ENCODE data around the gene SFXN2. TPM values are rescaled to one million over a fixed set of nuclear protein-coding genes. Genes with fewer than 3 reads are reported as not detected.
"Not testable (repeated sequence)": the region's sequence is repeated elsewhere in the genome, so short reads cannot be mapped to it uniquely, and the experiment has no call there.

SFXN2 gene
- total and polyA plus RNA-seq, 9 donors: 6.2 to 31.2 (median 15.4) TPM

- H3K4me3 ChIP-seq: no peak overlapping the region
- no peak for DNase-seq
- H3K27ac ChIP-seq: peak overlapping the region in 1 of 2 donors; percentile 30
- H3K4me1 ChIP-seq (ENCODE audit: insufficient read depth): peaks cover 14% of the 10 kb centered on the region
- no peaks in the 10 kb centered on the region for H3K9me3 ChIP-seq
- no peak for TF ChIP-seq POLR2A (IDR thresholded peaks at IDR 0.05)
- TF ChIP-seq EP300 (IDR thresholded peaks at IDR 0.05): no peak
- TF ChIP-seq, protein P1, sequence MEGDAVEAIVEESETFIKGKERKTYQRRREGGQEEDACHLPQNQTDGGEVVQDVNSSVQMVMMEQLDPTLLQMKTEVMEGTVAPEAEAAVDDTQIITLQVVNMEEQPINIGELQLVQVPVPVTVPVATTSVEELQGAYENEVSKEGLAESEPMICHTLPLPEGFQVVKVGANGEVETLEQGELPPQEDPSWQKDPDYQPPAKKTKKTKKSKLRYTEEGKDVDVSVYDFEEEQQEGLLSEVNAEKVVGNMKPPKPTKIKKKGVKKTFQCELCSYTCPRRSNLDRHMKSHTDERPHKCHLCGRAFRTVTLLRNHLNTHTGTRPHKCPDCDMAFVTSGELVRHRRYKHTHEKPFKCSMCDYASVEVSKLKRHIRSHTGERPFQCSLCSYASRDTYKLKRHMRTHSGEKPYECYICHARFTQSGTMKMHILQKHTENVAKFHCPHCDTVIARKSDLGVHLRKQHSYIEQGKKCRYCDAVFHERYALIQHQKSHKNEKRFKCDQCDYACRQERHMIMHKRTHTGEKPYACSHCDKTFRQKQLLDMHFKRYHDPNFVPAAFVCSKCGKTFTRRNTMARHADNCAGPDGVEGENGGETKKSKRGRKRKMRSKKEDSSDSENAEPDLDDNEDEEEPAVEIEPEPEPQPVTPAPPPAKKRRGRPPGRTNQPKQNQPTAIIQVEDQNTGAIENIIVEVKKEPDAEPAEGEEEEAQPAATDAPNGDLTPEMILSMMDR (IDR thresholded peaks at IDR 0.05): no peak
- intact Hi-C loops (cut with DNase I): loop anchor here in 1 of 4 donors (5.0 kb wide), 1 partner anchor 64 kb away; no protein-coding TSS in a partner anchor
- WGBS, 3 donors: 12 to 18% (median 15%) methylated on average over 1 of the region's 1 CpG
- no peaks in the 10 kb centered on the region for H3K36me3 ChIP-seq
- no peaks in the 10 kb centered on the region for H3K27me3 ChIP-seq
Observed at GRCh38 chr10:102753718-102754117, 39.3 kb downstream of the SFXN2 start.

DNA sequence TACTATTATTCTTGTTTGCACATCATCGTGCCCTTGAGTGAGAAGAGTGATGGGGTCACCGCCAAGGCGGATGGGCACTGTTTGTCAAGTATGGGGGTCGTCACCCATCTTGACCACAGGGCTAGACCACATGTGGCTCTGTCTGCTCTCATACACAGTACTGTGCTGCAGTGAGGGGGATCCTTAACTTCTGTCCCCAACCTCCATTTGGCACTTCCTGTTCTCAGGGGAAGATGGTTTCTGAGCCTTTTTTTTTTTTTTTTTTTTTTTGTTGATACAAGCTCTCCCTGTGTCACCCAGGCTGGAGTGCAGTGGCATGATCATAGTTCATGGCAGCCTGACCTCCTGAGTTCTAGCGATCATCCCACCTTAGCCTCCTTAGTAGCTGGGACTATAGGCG, 42.9 kb downstream of the SFXN2 start:
- TF ChIP-seq, protein P1 (IDR thresholded peaks at IDR 0.05): no peak
- TF ChIP-seq EP300 (IDR thresholded peaks at IDR 0.05): no peak
- TF ChIP-seq POLR2A (IDR thresholded peaks at IDR 0.05): no peak
- intact Hi-C loops (cut with DNase I): no loop called here
- WGBS, 3 donors: 91 to 94% (median 94%) methylated on average over 6 of the region's 6 CpGs
- no peaks in the 10 kb centered on the region for H3K9me3 ChIP-seq
- H3K4me1 ChIP-seq (ENCODE audit: insufficient read depth): peaks cover 14% of the 10 kb centered on the region
- H3K27me3 ChIP-seq: no peaks in the 10 kb centered on the region
- no peak overlapping the region for H3K27ac ChIP-seq
- no peak overlapping the region for H3K4me3 ChIP-seq
- peak in 2 of 5 donors; percentile 11 to 34 for DNase-seq
- H3K36me3 ChIP-seq: no peaks in the 10 kb centered on the region

GRCh38 chr10:102758240-102758932, 44.0 kb downstream of the SFXN2 start:
- DNase-seq: peak in 1 of 5 donors; percentile 29
- Histone ChIP-seq H3K36me3 (no peaks in the 10 kb centered on the region), H3K27me3 (no peaks in the 10 kb centered on the region), H3K27ac (peak overlapping the region; percentile 10 to 15), H3K4me1 (ENCODE audit: insufficient read depth) (peaks cover 13% of the 10 kb centered on the region), H3K4me3 (peak overlapping the region; percentile 1), H3K9me3 (no peaks in the 10 kb centered on the region)
- WGBS, 3 donors: 26 to 32% (median 26%) methylated on average over 9 of the region's 9 CpGs
- no peak for TF ChIP-seq POLR2A (IDR thresholded peaks at IDR 0.05)
- TF ChIP-seq EP300 (IDR thresholded peaks at IDR 0.05): no peak
- TF ChIP-seq, protein P1 (IDR thresholded peaks at IDR 0.05): no peak
- intact Hi-C loops (cut with DNase I): no loop called here

DNA sequence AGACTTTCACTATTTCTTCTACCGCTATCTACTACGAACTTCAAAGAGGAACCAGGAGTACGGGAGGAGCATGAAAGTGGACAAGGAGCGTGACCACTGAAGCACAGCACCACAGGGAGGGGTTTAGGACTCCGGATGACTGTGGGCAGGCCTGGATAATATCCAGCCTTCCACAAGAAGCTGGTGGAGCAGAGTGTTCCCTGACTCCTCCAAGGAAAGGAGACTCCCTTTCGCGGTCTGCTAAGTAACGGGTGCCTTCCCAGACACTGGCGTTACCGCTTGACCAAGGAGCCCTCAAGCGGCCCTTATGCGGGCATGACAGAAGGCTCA, 44.5 kb downstream of the SFXN2 start:
- WGBS, 3 donors: 1 to 14% (median 7%) methylated on average over 6 to 12 of the region's 12 CpGs
- intact Hi-C loops (cut with DNase I); H3K36me3 ChIP-seq; H3K27me3 ChIP-seq; H3K9me3 ChIP-seq: not testable (repeated sequence)
- Histone ChIP-seq H3K4me3 (peak overlapping the region; percentile 1), H3K27ac (peak overlapping the region; percentile 10 to 50), H3K4me1 (ENCODE audit: insufficient read depth) (peaks cover 17% of the 10 kb centered on the region)
- peak; percentile 52 to 79 (median 71) for DNase-seq
- peak; percentile 29 for TF ChIP-seq POLR2A (IDR thresholded peaks at IDR 0.05)

GRCh38 chr10:102759497-102760210, 45.2 kb downstream of the SFXN2 start:
- peak overlapping the region in 1 of 2 donors; percentile 50 for H3K27ac ChIP-seq
- WGBS, 3 donors: 73 to 78% (median 77%) methylated on average over 3 of the region's 3 CpGs
- no peak for DNase-seq
- TF ChIP-seq POLR2A (IDR thresholded peaks at IDR 0.05) (no peak), EP300 (IDR thresholded peaks at IDR 0.05) (no peak)
- TF ChIP-seq, protein P1 (IDR thresholded peaks at IDR 0.05): no peak
- H3K27me3 ChIP-seq: no peaks in the 10 kb centered on the region
- no peak overlapping the region for H3K4me3 ChIP-seq
- no peaks in the 10 kb centered on the region for H3K9me3 ChIP-seq
- no peaks in the 10 kb centered on the region for H3K36me3 ChIP-seq
- peaks cover 17% of the 10 kb centered on the region for H3K4me1 ChIP-seq (ENCODE audit: insufficient read depth)
- intact Hi-C loops (cut with DNase I): no loop called here

Data from ovary (tissue), 9 donors.